GM21515 (cell line): Measurements from ENCODE around the gene HIGD2B.
"Not testable (repeated sequence)": the region's sequence is repeated elsewhere in the genome, so short reads cannot be mapped to it uniquely, and the experiment has no call there.

Experiments used
- ATAC-seq: cut with Tn5 transposase; IDR thresholded peaks from one replicate; pipeline ENCODE4 v1.9.1; 2021; ENCODE audit not compliant: unreplicated experiment

Gene HIGD2B

DNA sequence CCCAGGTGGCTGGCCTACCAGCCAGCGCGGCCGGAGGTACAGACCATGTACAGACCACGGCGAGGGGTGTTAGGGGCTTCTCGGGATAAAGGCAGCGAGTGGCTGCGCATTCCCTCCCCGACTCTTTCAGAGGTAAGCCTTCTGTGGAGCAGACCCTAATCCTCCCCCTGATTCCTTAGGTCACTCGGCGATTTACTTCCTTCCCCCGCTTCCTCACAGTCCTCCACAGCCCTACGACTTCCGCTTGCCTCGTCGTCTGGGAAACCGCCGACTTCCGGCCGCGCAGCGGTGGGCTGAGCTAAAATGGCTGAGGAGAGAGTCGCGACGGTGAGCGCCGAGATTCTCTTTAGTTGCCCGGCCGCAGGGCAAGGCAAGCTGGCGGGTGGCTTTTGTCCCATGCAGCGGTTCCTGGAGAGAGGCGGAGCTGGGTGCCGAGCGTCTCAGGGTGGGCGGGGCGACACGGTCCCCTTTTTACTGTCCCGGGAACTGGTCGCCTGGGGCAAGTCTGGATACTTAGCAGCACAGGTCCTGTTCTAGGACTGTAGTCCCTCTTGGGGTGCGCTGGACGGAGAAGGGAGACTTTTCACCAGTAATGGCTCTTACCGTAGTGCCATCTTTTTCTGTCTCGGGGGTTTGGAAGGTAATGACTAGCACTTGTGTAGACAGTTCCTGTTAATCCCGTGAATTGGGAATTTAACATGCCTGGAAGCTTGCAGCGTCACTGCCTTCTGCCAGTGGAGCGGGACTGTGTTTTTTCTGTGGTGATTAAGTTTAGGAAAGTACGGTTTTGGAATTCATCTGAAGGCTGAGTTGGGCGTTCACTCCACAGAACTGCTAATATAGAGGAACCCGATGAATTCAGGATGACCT lies at the start of gene HIGD2B, which contains the start of gene BBS4:
TSS of gene HIGD2B (minus strand) at position 258 of the 870 bp plus-strand sequence. CDS start 9,808 bp downstream, outside the sequence.
TSS of gene BBS4 (plus strand) at position 283 of the 870 bp plus-strand sequence. CDS start at position 304, 21 bp downstream.
- ATAC-seq: peak; percentile 98

DNA sequence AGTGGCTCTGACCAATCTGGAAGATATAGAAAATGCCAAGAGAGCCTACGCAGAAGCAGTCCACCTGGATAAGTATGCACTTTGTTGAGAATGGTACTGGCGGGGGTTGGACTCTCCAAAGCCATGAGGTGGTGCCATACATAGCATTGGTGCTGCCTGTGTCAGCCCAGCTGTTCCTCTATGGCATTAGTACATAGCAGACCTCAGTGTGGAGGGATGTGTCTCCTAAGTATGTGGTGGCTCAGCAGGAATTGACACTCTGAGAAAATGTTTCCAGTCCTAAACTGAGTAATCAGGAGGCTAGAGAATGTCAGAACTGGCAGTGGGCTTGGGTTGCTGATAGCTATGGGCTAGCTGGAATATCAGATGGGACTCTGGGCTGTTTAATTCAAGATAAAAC lies 49.1 kb upstream of the HIGD2B start:
- no peak for ATAC-seq

DNA sequence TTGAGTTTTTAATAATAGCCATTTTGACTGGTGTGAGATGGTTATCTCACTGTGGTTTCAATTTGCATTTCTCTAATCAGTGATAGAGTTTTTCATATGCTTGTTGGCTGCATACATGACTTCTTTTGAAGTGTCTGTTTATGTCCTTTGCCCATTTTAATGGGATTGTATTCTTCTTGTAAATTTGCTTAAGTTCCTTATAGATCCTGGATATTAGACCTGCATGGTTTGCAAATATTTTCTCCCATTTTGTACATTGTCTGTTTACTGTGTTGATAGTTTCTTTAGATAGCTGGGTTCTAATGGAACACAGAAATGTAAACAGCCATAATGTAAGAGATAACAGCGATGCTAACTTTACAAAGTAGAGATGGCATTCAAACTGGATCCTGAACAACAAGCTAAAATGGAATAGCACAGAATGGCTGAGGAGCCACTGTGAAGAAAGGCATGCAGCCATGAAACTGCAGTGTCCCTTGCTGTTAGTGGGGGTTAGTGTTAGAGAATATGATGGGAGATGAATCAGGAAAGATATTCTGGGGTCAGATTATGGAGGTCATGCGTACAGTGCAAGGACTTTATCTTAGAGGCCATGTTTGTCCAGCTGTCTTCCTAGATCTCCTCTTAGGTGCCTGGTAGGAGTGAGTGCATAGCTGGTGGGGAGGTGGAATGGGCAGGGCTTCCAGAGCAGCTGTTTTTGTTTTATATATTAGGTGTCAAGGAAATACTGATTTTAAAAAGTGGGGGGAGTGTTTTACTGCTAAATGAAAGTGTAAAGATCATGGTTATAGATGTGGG lies 48.2 kb upstream of the HIGD2B start:
- ATAC-seq: no peak

- ATAC-seq: no peak
Measured at GRCh38 chr15:72732516-72732915, 46.5 kb upstream of the HIGD2B start.

GRCh38 chr15:72732086-72732485 lies 46.1 kb upstream of the HIGD2B start:
- no peak for ATAC-seq

GRCh38 chr15:72728821-72729220 lies 42.8 kb upstream of the HIGD2B start:
- ATAC-seq: no peak

DNA sequence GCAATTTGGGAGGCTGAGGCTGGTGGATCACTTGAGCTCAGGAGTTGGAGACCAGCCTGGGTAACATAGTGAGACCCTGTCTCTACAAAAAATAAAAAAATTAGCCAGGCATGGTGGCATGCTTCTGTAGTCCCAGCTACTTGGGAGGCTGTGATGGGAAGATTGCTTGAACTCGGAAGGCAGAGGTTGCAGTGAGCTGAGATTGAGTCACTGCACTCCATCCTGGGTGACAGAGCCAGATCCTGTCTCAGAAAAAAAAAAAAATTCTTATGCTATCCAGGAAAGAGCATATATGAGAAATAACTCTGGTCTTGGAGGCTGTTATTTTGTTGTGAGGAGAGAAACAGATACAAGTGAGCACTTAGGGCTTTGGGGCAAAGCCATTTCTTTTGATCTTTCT lies 42.3 kb upstream of the HIGD2B start:
- not testable (repeated sequence) for ATAC-seq

DNA sequence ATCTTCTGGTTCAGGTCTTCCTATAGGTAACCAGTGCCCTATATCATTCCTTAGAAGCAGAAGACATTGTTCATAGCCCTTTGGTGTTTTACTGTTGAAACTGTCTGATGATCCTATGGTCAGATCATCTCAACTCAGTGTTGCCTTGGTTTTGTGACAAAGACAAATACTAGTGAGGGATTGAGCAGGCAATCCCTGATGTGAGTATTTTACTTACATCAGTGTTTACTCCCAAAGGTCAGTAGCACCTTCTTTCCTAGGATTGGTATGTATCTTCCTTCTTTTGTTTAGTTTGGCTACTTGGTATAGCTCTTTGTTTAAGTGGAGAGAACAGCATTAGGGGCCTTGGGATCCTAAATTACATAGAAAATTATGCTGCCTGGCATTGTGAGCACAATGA lies 41.2 kb upstream of the HIGD2B start:
- no peak for ATAC-seq

GRCh38 chr15:72725851-72726250 lies 39.9 kb upstream of the HIGD2B start:
- ATAC-seq: not testable (repeated sequence)

DNA sequence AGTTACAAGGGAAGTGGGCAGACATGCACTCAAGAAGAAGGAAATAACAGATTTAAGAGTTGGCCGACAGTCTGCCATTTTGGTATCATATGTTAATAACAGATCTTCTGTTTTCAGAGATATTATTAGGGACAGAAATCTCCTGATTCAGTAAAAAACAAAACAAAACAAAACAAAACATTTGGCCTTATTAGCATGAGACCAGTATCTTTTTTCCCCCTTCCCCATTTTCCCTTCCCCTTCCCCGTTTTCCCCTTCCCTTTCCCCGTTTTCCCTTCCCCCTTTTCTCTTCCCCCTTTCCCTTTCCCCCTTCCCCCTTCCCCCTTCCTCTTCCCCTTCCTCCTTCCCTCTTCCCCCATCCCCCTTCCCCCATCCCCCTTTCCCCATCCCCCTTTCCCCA lies 39.5 kb upstream of the HIGD2B start:
- no peak for ATAC-seq

- no peak for ATAC-seq
Measured at GRCh38 chr15:72724028-72724427, 38.0 kb upstream of the HIGD2B start.

DNA sequence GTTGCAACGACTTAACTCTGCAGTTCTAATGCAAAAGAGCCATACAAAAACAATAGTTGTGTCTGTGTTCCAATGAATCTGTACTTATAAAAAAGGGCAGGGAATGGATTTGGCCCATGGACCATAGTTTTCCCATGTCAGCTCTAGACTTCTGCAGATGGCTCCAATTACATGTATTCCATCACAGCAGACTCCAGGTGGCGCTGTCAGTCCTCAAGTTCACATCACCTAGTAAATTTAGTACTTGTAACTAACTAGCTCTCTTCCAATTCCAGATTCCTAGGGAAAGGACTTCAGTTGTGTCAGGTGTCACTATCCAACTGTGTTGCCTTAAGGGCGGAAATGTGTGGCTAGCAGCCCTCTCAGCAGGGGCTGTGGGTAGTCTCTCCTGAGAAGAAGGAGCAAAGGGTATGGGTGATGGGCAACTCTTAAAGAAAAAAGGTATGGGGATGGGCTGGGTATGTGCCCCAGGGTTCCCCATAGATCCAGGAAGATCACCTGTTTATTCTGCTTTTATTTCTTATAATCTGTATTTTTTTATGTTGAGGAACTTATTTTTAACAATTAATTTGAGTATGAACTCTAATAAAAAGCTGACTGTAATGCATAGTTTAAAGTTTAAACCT lies 36.2 kb upstream of the HIGD2B start:
- ATAC-seq: no peak

GRCh38 chr15:72708551-72709303 lies 22.7 kb upstream of the HIGD2B start:
- ATAC-seq: not testable (repeated sequence)

DNA sequence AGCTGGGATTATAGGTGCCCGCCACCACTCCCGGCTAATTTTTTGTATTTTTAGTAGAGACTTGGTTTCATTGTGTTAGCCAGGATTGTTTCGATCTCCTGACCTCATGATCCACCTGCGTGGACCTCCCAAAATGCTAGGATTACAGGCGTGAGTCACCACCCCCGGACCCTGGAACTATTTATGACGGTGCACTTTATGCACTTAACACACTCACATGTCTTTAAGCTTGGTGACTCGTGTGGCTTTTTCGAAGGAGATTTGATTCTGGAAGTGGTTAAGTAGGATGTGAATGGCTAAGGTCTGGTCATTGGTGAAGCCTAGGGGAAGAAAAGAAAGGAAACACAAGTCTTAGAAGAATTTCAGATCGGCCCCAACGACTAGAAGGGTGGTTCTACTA lies 20.3 kb upstream of the HIGD2B start:
- no peak for ATAC-seq

- no peak for ATAC-seq
Measured at GRCh38 chr15:72700076-72700475, 14.1 kb upstream of the HIGD2B start.

GRCh38 chr15:72698938-72699337 lies 13.0 kb upstream of the HIGD2B start:
- no peak for ATAC-seq

- ATAC-seq: no peak
Measured at GRCh38 chr15:72690938-72691337, 5.0 kb upstream of the HIGD2B start.

- no peak for ATAC-seq
Measured at GRCh38 chr15:72688697-72689096, 2.7 kb upstream of the HIGD2B start.

GRCh38 chr15:72685301-72685924 lies 569 bp downstream of the HIGD2B start:
- ATAC-seq: no peak

DNA sequence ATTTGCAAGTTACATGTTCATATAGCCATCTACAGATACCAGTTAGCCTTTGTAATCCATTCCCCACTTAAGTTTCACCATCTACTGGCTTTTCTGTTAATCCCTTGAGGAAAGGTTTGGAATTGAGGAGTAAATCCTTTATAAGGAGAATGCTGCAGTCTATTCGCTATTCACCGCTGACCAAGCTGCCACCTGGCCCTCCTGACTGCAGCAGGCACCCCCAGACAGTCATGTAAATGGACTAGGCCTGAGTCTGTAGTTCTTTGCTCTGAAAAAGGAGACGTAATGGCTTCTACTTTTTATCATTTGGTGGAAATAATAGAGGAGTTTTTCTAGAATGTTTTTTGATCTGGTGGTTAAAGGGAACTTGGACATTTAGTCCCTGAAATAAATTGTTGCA lies 3.2 kb downstream of the HIGD2B start:
- no peak for ATAC-seq
